ENCODE measurements around the gene DSTN.

DNA sequence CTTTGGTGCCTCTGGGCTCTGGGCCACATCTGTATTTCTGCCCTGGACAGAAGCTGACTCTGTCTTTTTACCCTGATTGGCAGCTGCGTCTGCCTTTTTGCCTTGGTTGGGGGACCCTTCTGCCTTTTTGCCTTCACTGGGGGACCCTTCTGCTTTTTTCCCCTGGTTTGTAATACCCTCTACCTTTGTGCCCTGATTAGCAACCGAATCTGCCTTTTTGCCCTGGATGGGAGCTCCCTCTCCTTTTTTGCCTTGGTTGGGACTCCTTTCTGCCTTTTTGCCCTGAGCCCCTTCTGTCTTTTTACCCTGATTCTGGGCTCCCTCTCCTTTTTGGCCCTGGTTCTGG is 88.7 kb downstream of the DSTN start:
- TF ChIP-seq, protein P1, sequence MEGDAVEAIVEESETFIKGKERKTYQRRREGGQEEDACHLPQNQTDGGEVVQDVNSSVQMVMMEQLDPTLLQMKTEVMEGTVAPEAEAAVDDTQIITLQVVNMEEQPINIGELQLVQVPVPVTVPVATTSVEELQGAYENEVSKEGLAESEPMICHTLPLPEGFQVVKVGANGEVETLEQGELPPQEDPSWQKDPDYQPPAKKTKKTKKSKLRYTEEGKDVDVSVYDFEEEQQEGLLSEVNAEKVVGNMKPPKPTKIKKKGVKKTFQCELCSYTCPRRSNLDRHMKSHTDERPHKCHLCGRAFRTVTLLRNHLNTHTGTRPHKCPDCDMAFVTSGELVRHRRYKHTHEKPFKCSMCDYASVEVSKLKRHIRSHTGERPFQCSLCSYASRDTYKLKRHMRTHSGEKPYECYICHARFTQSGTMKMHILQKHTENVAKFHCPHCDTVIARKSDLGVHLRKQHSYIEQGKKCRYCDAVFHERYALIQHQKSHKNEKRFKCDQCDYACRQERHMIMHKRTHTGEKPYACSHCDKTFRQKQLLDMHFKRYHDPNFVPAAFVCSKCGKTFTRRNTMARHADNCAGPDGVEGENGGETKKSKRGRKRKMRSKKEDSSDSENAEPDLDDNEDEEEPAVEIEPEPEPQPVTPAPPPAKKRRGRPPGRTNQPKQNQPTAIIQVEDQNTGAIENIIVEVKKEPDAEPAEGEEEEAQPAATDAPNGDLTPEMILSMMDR (IDR thresholded peaks at IDR 0.05): no peak
- TF ChIP-seq POLR2A (IDR thresholded peaks at IDR 0.05) (no peak), POLR2AphosphoS5 (IDR thresholded peaks at IDR 0.05) (no peak)

Measured in gastroesophageal sphincter (tissue), 3 donors.